HuH-7 (cell line): Measurements from ENCODE around the gene TTC7B.

Experiments
- DNase-seq: peaks from one replicate; pipeline ENCODE4 v3.0.0; 2011; ENCODE audit warnings: low spot score

Gene TTC7B

GRCh38 chr14:90774316-90774715 is 41.9 kb downstream of the TTC7B start:
- no peak for DNase-seq

- DNase-seq: no peak
Measured at GRCh38 chr14:90773705-90774104, 42.5 kb downstream of the TTC7B start.

GRCh38 chr14:90773196-90773486 is 43.1 kb downstream of the TTC7B start:
- DNase-seq: no peak

GRCh38 chr14:90767899-90768298 is 48.3 kb downstream of the TTC7B start:
- DNase-seq: no peak

GRCh38 chr14:90760591-90761316 is 55.5 kb downstream of the TTC7B start:
- peak; percentile 39 for DNase-seq

GRCh38 chr14:90760078-90760444 is 56.2 kb downstream of the TTC7B start:
- DNase-seq: no peak

- no peak for DNase-seq
Measured at GRCh38 chr14:90759370-90760077, 56.7 kb downstream of the TTC7B start.

- DNase-seq: no peak
Measured at GRCh38 chr14:90758959-90759358, 57.3 kb downstream of the TTC7B start.

GRCh38 chr14:90758028-90758889 is 58.0 kb downstream of the TTC7B start:
- peak; percentile 86 for DNase-seq

GRCh38 chr14:90757452-90757851 is 58.8 kb downstream of the TTC7B start:
- no peak for DNase-seq

GRCh38 chr14:90756755-90757345 is 59.4 kb downstream of the TTC7B start:
- no peak for DNase-seq

GRCh38 chr14:90755661-90756304 is 60.4 kb downstream of the TTC7B start:
- no peak for DNase-seq

- DNase-seq: no peak
Measured at GRCh38 chr14:90753456-90754005, 62.7 kb downstream of the TTC7B start.

- no peak for DNase-seq
Measured at GRCh38 chr14:90750701-90751100, 65.5 kb downstream of the TTC7B start.

GRCh38 chr14:90750191-90750590 is 66.0 kb downstream of the TTC7B start:
- DNase-seq: no peak

GRCh38 chr14:90747909-90748308 is 68.3 kb downstream of the TTC7B start:
- DNase-seq: no peak

- no peak for DNase-seq
Measured at GRCh38 chr14:90743826-90744225, 72.4 kb downstream of the TTC7B start.

GRCh38 chr14:90743425-90743824 is 72.8 kb downstream of the TTC7B start:
- no peak for DNase-seq

- no peak for DNase-seq
Measured at GRCh38 chr14:90742729-90743128, 73.5 kb downstream of the TTC7B start.

- DNase-seq: no peak
Measured at GRCh38 chr14:90742252-90742651, 74.0 kb downstream of the TTC7B start.

GRCh38 chr14:90741682-90741946 is 74.6 kb downstream of the TTC7B start:
- DNase-seq: no peak
